ENCODE results near the gene DSCAM.
A peak's percentile ranks its signal among the peaks of the same experiment; 100 is the strongest.
"Not testable (repeated sequence)": the region's sequence is repeated elsewhere in the genome, so short reads cannot be mapped to it uniquely, and the experiment has no call there.

DSCAM gene

GRCh38 chr21:40379881-40380810 lies 466.8 kb downstream of the DSCAM start:
- no peak for DNase-seq

GRCh38 chr21:40377135-40377534 lies 469.8 kb downstream of the DSCAM start:
- no peak for DNase-seq

- peak; percentile 21 for DNase-seq
Measured at GRCh38 chr21:40373761-40374160, 473.2 kb downstream of the DSCAM start.

DNA sequence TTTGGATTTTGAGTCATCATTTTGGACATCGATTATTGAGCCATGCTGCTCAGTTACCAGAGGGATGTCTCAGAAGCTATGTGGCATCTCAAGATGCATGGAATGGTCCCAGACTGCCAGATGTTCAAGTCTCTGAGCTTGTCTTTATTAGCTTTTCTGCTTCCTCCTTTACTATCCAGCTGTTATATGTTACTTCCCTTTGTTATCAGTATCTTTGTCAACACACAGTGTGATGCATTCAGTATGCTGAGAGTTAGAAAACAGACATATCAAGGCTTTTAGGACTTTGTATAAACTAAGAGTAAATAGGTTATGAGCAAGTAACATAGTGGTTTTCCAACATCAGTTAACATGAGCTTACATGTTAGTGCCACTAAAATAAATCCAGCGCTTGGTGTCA lies 474.5 kb downstream of the DSCAM start:
- no peak for DNase-seq

GRCh38 chr21:40371329-40371728 lies 475.6 kb downstream of the DSCAM start:
- no peak for DNase-seq

DNA sequence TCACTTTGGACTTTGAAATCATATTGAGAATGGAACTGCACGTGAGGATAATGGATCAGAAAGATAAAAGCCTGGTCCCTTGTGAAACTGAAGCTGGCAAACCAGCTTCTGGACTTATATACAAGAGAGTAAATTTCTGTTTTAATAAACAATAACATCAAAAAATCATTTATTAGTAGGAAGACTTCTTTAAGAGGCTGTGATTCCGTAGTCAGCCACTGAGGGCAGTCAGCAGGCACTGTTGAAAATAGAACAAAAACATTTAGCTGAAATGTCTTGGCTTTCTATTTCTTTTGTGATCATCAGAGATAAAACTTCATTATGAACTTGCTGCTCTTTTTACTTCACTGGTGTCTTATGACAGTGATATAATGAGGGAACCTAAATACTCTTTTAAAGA lies 490.3 kb downstream of the DSCAM start:
- DNase-seq: no peak

DNA sequence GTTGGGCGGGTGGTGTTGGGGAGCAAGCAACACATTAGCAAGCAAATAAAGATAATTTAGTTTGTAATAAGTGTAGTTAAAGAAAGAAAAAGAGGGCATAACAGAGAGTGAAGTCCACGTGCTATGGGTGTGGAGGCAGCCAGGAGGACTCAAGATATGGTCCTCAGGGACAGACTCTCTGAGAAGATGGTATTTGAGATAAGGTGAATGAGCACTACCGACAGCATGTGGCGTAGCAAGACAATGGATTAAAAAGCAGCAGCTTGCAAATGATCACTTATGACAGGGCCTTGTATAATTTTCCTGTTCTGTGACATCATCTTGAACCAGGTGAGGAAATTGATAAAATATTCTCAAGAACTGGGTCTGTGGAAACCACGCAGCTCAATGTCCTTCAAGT lies 491.9 kb downstream of the DSCAM start:
- no peak for DNase-seq

DNA sequence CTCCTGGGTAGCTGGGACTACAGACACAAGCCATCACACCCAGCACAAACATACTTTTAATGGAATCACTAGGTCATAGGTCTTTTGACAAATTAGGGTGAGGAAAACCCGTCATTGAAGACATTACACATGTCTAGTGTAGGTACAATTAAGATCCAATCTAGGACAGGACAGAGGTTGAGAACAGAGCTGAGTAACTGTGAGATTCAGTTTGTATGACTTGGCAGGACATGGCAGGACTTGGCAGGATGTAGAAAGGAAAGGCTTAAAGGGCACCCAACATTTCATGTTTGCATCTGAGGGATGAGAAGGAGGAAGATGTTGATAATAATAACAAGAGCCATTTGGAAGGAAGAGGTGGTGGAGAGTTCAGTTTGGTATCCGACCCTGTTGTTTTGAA lies 496.0 kb downstream of the DSCAM start:
- DNase-seq: no peak

GRCh38 chr21:40349591-40349990 lies 497.4 kb downstream of the DSCAM start:
- no peak for DNase-seq

DNA sequence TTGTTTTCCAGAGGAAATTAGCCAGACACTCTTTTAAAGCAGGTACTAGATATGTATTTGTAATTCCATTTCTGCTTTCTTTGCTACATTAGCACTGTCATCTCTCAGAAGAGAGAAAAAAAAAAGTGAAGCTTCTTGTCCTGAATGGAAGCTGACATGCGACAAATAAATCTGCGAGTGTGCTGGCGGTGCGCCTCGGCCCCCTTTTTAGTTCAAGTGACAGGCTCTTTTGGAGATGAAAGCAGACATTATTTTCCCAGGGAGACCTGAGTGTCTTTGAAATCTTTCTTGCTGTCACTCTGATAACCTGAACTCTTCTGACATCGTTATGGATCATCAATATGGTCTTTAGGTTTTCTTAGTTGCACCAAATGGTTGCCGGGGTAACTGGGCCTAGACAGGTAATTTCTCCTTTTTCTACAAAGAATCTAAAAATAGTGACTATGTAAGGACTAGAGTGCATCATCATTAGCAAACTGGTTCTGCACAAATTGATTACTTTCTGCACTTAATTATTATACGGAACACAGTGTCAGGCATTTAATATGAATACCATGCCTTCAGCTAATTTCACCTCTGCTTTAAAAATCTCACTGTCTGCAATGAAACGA lies 501.1 kb downstream of the DSCAM start:
- DNase-seq: no peak

- no peak for DNase-seq
Measured at GRCh38 chr21:40340357-40340756, 506.6 kb downstream of the DSCAM start.

- no peak for DNase-seq
Measured at GRCh38 chr21:40339050-40339449, 507.9 kb downstream of the DSCAM start.

- DNase-seq: no peak
Measured at GRCh38 chr21:40337981-40338380, 509.0 kb downstream of the DSCAM start.

GRCh38 chr21:40335704-40336103 lies 511.3 kb downstream of the DSCAM start:
- peak; percentile 1 for DNase-seq

DNA sequence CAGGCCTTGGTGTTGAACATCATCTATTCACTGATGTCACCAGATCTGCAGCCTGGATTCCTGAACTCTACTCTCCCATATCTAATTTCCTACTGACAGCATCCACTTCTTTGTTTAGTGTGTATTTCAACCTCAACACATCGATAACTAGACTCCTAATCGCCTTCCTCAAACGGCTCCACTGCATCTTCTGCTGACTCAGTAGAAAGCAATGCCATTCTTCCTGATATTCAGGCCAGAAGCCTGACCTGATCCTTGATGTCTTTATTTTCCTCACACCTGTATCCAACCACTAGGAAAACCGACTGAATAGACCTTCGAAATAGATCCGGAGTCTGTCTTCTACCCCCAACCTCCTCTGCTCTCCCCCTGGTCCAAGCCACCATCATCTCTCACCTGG lies 512.8 kb downstream of the DSCAM start:
- DNase-seq: no peak

DNA sequence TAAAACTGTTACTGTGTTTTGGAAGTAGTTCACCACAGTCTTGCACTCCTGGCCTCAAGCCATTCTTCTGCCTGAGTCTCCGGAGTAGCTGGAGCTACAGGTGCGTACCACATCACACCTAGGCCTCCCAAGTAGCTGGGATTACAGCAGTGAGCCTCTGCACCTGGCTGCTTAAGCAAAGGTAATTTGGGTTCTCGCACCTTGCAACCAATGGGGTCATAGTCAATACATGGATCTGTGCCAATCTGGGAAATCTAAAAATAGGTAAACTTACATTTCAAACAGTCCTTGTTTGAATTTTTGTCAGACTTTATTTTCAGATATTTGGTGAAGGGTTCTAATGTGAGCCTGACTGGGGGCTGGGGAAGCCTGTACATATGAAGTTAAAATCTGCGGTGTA lies 513.2 kb downstream of the DSCAM start:
- DNase-seq: no peak

DNA sequence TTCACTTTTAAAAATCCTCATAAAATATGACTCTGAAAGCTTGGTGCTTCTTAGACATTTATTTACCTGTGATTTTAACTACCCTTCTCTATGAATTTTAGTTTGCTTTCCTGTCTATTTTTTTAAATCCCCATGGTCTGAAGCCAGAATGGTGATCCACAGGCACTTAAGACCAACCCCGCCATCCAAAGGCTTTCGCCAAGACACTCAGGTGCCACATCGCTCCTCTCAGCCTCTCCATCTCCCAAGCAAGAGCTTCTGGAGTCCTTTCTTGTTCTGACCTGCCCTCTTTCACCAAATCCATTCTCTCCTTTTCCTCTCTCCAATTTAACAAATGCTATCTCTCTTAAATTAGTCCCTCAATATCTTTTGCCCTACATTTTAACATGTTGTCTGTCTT lies 515.2 kb downstream of the DSCAM start:
- no peak for DNase-seq

DNA sequence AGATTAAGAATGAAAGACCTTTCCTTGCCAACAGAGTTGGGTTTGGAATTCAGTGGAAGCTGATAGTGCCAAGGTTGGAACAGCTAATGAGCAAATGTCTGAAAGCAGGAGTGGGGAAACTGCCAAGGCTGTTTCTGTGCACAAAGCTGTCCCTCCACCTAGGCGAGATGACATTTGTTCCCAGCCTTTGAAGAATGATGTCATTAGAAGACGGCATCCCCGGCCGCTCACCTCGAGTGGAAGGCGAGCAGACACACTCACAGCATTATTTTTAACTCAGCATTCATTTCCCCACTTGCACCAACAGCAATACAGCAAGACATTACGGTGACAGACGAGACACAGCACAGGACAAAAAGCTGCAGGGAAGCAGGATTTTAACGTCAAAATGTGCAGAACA lies 515.8 kb downstream of the DSCAM start:
- DNase-seq: no peak

DNA sequence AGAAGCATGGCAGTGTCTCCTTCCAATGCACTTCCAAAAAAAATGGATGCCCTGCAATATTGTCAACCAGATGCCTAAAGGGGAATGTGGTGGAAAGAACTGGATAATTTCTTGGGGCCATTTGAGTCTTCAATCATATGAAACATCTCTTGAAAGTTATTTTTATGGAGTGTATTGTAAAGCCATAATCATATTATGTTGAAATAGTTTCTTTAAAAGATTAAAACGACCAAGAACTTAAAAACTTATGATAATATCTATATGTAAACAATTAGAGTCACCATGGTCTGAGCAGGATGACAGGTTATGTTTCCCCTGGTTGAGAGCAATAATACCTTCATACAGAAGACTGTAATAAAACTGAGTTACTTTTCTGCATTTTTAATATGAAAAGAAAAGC lies 522.6 kb downstream of the DSCAM start:
- no peak for DNase-seq

- not testable (repeated sequence) for DNase-seq
Measured at GRCh38 chr21:40320718-40321117, 526.2 kb downstream of the DSCAM start.

GRCh38 chr21:40318371-40318770 lies 528.6 kb downstream of the DSCAM start:
- no peak for DNase-seq

DNA sequence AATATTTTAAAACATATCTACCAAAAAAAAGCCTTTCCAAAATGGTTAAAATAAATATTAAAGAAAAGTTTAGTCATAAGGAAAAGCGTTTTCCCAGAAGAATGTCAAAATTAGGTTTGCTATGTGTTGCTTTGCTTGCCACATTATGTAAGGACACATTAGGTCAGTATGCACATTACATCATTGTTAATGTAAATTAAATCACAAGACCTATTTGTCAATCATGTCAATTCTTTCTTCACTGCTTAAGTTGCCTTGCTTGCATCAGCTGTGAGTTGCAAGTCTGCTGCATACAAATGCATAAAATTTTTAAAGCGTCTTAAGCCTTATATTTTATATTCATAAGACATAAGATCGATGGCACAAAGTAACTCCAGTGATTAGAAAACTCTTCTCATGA lies 530.9 kb downstream of the DSCAM start:
- DNase-seq: no peak

DNA sequence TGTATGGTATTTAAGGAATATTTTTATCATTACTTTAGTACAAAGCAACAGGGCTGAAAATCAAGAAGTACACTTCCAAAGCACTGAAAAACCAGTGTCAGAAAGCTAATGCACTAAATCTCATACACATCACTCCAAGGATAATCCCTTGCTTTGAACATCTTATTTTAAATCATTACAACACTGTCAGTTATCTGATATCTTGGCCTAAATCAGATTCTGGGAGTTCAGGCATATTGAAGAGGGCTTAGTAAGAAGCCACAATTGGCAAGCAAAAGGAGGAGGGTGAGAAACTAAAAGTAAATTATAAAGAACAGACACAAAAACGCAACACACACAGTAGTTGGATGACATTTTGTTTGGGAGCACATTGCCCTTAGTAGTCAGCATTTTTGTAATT lies 531.3 kb downstream of the DSCAM start:
- DNase-seq: no peak

DNA sequence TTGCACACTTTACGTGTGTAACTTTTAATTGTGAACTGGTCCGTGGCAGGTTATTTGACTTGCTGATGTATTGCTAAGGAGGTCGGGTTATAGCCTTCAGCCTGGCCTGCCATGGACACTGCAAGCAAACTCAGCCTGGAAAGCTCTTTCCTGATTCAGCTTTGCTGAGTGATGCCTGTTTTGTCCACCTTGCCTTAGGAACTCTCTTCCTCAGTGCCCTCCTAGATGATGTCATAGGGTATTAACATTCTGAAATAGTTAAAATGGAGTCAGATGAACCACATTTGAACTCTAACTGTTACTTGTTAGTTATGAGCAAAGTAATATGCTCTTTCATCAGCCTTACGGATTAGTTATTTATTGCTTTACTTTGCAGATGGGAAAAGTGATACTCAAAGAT lies 533.7 kb downstream of the DSCAM start:
- no peak for DNase-seq
